Astrocyte (in vitro differentiated cells and primary cell): Measurements from ENCODE around the gene C1QC.

Experiments
- CTCF ChIP-seq: IDR thresholded peaks from 2 replicates; pipeline ENCODE4 v1.5.1; 2011; ENCODE audit warnings: low read depth, mild to moderate bottlenecking, inconsistent platforms, low read length, moderate library complexity; ENCODE audit not compliant: insufficient read depth
- EZH2 ChIP-seq: IDR thresholded peaks from 2 replicates; pipeline ENCODE4 v1.6.1; 2012; ENCODE audit warnings: mild to moderate bottlenecking, low read length, inconsistent platforms; ENCODE audit not compliant: insufficient read depth

- TF ChIP-seq CTCF: peak; percentile 89
- no peak for TF ChIP-seq EZH2
Observed at GRCh38 chr1:22673486-22674409, 30.3 kb downstream of the C1QC start.
